CD4-positive, alpha-beta T cell treated with Interleukin-15 for 1 hour (primary cell): Measurements from ENCODE around the gene GJB4.
"Not testable (repeated sequence)": the region's sequence is repeated elsewhere in the genome, so short reads cannot be mapped to it uniquely, and the experiment has no call there.

Experiments
- DNase-seq: peaks from one replicate; pipeline ENCODE4 v3.0.0-alpha.2; 2020

Gene GJB4

DNA sequence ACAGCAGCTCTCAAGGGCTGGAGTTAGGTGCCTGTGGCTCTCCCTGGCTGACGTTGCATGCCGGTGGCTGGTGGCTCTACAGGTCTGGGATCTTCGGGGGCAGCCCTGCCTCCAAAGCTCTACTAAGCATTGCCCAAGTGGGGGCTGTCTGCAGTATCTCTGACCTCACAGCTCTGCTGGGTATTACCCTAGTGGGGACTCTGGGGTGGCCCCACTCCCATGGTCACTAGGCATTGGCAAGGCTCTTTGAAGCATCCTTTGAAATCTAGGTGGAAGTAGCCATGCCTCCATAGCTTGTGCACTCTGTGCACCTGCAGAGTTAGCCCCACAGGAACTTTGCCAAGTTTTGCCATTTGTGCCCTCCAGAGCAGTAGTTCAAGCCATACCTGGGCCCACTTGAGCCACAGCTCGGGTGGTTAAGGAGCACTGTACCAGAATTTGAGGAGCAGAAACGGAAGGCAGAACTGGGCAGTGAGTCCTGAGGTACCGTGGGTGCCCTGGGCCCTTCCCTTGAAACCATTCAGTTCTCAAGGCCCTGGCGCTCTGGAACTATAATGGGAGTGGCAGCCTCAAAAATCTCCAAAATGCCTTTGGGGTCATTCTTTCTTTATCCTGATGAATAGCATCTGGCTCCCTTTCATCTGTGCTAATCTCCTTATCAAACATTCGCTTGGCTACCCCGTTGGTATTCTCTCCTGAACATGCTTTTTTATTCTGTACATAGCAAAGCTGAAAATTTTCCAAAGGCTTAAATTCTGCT is 48.7 kb downstream of the GJB4 start:
- DNase-seq = no peak

DNA sequence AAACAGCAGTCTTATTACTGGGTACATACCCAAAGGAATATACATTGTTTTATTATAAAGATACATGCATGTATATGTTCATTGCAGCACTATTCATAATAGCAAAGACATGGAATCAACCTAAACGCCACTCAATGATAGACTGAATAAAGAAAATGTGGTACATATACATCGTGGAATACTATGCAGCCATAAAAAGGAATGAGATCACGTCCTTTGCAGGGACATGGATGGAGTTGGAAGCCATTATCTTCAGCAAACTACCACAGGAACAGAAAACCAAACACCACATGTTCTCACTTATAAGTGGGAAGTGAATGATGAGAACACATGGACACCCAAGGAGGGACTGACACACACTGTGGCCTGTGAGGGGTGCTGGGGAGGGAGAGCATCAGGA is 51.2 kb downstream of the GJB4 start:
- DNase-seq = not testable (repeated sequence)
